ENCODE data around the gene CACNG8.
A peak's percentile ranks its signal among the peaks of the same experiment; 100 is the strongest.
"Not testable (repeated sequence)": the region's sequence is repeated elsewhere in the genome, so short reads cannot be mapped to it uniquely, and the experiment has no call there.

CACNG8 gene

DNA sequence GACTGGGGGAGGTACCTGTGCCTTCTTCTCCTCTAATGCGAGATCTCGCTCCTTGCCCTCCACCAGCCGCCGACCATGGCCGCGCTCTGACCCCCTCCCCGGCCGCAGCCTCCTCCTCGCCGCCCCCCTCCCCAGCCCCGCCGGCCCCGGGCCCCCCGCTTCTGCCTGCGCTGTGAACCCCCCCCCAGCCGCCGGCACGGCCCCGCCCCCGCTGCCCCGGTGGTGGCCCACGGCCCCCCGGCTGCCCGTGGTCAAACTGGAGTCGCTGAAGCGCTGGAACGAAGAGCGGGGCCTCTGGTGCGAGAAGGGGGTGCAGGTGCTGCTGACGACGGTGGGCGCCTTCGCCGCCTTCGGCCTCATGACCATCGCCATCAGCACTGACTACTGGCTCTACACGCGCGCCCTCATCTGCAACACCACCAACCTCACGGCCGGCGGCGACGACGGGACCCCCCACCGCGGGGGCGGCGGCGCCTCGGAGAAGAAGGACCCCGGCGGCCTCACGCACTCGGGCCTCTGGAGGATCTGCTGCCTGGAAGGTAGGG is at the start of gene CACNG8:
Gene CACNG8 (plus strand): TSS at position 51 of the 545 bp plus-strand sequence.
- DNase-seq = no peak

DNA sequence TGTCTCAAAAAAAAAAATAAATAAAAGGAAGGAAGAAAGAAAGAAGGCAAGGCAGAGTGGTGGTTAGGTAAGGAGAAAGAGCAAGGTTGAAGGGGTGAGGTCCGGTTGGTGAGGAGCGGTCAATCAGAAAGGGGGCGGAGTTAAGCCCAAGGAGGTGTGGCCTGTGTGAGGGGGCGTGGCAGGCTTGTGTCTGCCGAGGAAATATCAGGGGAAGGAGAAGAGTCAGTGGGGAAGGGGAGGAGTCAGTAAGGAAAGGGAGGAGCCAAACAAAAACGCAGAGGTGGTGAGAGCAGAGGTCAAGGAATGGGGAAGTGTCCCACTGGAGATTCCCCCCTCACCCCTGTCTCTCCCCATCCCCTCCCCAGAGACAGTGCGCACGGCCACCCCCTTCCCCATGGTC is 47.7 kb upstream of the CACNG8 start:
- peak; percentile 22 for DNase-seq

DNA sequence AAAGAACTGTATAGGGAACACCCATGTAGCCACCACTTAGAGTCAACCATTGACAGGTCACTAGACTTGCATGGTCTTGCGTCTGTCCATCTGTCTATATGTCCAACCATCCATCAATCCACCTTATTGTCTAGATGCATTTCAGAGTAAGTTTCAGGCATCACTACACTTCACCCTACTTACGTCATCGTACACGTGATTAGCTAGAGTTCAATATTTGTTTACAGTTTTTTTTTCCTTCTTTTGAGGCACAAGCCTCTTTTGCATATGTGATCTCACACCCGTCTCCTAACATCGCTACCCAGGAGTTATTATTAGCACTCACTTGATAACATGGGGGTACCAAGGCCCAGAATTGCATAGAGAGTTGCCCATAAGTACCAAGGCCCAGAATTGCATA is 46.7 kb upstream of the CACNG8 start:
- no peak for DNase-seq

DNA sequence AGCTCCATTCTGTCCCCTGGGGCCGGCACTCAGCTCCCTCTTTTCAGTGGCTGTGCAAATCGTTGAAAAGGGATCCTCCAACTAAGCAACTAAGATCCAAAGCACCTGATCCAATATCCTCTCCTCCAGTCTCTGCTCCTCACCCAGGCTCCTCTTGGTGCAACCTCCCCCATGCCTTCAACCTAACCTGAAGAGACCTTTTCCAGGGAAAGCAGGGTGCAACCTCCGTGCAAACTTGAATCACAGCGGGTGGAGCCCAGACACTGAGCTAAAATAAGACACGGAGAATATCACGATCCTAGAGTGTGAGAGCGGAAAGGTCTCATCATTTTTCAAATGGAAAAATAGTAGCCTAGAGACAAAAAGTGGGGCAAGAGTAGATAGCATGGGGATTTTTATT is 45.4 kb upstream of the CACNG8 start:
- no peak for DNase-seq

DNA sequence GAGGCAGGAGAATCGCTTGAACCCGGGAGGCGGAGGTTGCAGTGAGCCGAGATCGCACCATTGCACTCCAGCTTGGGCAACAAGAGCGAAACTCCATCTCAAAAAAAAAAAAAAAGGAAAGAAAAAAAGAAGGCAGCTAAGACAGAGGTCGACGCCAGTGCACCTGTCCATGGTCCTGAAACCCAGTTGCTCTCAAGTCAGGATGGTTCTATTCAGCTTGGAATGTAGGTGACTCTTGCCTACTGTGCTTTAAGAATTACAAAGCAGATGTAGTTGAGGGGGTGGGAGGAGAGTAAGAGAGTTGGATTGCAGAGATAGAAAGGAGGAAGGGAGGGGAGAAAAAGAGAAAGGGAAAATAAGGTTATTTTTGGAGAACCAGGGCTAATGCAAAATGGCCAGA is 35.0 kb upstream of the CACNG8 start:
- peak; percentile 27 for DNase-seq

DNA sequence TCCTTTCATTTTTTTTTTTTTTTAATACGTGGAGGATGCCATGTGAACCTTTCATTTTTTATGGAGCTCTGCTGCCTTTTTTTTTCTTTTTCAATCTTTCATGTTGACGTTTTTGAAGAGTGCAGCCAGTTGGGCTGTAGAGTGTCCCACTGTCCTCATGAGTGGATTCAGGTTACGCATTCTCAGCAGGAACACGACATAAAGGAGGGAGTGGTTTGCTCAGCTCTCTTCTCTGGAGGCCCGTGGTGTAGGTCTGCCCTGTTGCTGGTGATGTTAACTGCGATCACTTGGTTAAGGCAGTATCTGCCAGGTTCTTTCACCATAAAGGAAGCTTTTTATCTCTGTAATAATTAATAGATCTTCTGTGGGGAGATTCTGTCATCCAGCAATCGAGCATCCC is 26.7 kb upstream of the CACNG8 start:
- DNase-seq = no peak

DNA sequence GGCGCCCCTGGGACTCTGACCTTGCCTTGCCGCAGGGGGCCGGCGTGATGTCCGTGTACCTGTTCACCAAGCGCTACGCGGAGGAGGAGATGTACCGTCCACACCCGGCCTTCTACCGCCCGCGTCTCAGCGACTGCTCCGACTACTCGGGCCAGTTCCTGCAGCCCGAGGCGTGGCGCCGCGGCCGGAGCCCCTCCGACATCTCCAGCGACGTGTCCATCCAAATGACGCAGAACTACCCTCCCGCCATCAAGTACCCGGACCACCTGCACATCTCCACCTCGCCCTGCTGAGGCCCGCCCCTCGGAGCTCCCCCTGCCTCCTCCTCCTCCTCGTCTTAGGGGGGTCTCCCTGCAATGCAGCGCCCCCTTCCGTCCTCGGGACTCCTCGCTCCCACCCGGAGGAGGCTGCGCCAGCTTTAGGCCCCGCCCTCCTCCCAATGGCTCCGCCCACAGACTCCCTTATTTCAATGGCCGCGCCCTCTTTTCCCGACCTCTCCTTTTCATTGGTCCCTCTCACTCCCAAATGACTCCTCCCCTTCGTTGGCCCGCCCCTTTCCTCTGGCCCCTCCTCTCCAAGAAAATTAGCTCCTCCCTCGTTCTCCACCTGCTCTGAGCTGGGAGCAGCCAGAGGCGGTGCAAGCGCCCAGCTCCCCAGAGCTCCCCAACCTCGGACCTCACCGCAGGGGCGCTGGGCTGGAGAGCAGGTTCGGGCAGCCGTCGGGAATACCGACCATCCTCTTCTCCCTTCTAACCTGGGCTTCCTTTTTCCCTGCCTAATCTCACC is 20.5 kb upstream of the CACNG8 start:
- peak; percentile 11 for DNase-seq

DNA sequence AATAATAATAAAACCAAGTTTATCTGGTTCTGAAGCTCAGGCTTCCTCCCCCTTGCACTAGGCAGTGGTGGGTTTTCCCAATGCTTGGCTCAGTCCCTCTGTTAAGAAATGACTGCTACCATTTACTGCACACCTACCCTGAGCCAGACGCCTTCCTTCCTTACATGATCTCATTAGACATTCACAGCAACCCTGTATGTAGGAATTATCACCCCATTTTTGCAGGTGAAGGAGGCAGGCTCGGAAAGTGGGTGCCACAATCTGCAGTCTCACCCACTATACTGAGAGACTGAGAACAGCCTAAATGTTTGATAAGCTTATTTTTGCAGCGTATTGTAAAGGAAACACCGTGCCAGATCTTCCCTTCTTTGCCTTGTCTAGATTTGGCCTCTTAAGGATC is 18.3 kb upstream of the CACNG8 start:
- DNase-seq = no peak

DNA sequence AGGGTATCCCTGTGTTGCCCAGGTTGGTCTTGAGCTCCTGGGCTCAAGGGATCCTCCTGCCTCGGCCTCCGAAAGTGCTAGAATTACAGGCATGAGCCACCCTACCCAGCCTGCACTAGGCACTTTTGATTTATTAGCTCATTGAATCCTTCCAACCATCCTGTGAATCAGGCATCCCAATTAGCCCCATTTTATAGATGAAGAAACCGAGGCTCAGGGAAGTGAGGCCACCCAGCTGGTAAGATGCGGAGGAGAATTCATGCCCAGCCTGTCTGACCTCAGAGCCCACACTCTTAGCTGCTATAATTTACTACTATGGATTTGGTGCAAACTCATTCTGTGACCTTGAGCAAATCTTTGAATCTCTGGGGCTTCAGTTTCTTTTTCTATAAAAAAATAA is 17.8 kb upstream of the CACNG8 start:
- no peak for DNase-seq

DNA sequence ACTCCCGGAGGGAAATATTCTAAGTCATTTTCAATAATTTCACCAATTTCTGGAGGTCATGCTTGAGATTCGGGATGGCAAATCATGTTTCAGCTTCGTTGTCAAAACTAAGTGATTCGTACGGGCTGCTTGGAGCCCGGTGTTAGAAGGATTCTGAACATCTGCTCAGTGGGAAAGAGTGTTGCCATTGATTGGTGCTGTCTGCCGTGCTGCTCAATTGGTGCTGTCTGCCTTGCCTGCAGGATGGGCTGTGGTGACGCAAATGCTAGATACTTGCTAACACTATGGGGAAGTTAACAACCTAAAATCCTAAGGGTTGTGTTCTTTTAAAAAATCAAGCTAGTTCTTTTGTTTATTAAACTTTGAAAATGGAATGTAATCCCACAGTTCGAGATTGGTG is 17.3 kb upstream of the CACNG8 start:
- DNase-seq = peak; percentile 30

DNA sequence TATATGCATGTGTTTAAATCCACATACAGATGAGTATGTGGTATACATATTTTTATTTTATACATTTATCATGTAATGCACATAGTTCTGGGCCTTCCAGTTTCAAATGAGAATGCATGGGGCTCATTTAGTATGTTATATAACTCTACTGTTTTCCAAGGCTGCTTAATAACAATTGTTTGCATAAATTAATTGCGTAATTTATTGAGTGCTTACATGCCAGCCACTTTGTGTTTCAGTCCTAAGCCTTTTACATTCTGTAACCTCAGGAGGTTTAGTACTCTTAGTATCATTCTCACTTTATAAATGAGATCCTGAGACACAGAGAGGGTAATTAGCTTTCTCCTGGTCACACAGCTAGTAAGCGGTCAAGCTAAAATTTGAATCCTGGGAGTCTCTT is 16.7 kb upstream of the CACNG8 start:
- no peak for DNase-seq

DNA sequence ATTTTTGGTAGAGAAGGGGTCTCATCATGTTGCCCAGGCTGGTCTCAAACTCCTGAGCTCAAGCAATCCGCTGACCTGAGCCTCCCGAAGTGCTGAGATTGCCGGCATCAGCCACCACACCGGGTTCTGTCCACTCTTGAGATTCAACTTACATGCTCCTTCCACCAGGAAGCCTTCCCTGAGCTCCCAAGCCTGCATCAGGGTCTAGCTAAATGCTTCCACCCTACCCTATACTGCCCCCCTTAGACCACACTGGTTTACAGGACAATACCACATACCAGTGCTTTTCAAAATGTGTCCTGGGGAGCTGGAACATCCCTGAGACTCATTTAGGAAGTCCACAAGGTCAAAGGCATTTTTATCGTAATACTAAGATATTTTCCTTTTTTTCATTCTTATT is 15.1 kb upstream of the CACNG8 start:
- peak; percentile 8 for DNase-seq

DNA sequence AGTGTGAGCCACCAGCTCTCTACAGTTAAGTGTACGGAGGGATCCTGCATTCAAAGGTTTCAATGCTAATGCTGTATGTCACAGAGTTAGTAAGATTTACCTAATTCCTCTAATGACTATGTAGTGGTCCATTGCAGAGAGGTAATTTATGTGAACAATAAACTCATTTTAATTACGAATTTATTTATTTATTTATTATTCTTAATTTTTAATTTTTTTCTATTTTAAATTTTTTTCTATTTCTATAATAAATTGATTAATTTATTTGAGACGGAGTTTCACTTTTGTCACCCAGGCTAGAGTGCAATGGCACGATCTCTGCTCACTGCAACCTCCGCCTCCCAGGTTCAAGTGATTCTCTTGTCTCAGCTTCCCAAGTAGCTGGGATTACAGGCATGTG is 14.1 kb upstream of the CACNG8 start:
- DNase-seq = not testable (repeated sequence)

DNA sequence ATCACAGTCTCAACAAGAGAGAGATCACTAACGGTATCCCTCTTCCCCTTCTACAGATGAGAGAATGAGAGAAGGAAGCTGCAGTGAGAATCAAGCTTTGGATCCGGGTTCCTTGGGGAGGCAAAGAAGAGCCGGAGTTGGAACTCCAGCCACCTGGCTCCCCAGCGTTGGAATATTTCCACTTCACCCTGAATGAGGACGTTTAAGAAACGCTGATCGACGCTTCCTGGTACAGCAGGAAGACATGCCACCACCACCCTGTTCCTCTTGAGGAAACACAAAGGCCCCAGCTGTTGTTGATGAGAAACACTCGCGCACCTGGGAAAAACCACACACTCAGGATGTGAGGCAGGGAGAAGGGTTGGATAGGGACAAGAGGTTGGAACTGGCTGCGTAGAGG is 11.3 kb upstream of the CACNG8 start:
- DNase-seq = no peak

DNA sequence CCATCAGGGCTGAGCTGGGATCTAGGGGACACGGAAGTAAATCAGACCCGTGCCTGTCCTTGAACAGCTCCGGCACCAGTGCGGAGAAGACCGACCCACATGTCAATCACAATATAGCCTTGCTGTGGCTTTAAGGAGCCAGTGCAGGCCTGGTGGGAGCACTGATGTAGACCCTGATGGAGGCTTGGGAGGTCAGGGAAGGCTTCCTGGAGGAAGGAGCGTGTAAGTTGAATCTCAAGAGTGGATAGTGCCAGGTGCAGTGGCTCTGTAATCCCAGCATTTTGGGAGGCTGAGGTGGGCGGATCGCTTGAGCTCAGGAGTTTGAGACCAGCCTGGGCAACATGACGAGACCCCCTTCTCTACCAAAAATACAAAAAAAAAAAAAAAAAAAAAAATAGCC is 10.8 kb upstream of the CACNG8 start:
- no peak for DNase-seq

DNA sequence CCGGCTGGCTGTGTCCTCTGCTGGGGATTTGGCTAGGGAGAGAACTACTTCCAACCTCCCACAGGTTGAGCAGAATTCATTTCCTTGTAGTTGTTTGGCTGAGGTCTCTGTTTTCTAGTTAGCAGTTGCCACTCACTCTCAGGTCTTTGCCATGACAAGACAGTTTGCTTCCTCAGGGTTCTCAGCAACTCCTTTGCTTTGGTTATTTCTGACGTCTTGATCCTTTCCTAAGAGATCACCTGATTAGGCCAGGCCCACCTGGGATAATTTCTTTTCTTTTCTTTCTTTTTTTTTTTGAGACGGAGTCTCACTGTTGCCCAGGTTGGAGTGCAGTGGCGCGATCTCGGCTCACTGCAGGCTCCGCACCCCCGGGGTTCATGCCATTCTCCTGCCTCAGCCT is 9.4 kb upstream of the CACNG8 start:
- no peak for DNase-seq

DNA sequence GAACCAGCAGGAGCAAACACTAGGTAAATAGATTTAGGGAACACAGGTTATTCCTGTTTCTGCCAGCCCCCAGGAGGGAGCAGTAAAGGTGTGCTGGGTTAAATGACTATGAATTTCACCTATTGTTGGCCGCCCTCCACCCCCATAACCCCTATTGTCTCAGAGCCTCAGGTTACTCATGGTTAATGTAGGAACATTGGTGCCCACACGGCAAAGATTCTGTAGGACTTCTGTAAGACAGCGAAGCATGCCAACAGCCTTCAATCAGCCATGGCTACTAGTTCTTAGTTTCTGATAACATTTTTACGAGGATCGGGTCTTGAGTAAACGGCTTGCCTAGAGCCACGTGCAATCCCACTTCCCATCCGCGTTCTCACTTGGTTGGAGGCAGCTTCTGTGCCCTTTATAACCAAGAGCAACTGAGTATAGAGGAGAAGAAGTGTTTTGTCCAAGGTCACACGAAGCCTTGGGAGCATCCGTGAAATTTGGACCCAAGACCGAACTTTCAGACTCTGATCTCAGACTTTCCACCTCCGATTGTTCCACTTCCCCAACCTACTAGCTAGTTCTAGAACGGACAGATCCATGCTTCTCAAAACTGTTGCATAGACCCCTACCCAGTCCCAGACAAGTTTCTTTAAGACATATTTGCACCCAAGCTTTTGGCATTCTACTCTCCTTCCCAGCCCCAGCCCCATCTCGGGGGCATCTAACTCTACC is 5.1 kb upstream of the CACNG8 start:
- DNase-seq = no peak

DNA sequence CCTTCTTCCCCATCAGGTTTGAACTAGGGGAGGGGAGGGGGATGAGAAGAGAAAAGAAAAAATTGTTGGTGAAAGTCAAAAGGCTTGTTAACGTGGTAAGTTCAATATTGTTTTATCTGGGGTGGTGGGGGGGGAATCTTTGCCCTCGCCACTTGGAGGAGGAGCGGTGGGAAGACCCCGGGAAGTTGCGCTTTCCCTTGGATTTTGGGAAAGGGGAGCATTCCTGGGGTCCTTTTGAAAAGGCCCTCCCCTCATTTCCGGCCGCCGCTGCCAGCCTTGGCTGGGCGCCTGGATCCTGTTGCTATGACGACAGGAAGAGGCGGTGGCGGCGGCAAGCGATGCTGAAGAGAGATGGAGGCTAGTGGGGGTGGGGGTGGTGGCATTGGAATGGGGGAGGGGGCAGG is 4.6 kb upstream of the CACNG8 start:
- no peak for DNase-seq

DNA sequence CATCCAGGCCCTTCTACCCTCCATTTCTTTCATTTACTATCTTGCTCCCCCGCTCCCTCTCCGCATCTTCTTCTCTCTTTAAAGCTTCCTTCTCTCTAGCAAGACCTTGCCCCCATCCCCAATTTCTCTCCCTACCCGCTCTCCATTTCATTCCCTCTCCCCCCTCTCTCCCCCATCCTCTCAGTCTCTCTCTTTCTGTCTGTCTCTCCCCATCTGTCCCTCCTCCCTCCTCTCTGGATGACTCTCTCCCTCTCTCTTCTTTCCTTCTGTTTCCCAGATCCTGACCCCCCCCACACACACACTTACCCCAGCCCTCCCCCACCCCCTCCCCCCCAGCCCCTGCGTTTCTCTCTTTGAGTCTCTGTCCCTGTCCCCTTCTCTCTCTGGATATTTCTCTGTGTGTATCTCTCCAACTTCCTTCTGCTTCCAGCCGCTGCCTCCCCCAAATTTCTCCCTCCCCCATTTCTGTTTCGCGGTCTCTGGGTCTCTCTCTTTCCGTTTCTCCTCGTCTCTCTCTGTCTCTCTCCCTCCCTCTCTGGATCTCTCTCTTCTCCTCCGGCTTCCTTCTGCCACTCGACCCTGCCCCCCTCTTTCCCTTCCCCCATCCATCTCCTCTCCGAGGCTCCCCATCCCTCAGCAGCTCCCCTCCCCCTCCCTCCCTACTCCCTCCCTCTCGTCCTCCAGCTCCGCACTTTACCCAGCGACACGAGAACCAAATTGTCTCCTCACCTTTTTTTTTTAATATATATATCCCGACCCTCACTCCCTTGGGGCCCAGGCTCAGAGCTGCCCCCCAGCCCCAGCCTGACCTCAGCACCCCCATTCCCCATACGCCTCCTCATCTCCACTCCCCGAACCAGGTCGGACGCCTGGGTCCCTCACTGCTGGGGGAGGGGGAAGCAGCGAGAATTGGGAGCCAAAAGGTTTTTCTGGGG is 3.6 kb upstream of the CACNG8 start:
- no peak for DNase-seq

DNA sequence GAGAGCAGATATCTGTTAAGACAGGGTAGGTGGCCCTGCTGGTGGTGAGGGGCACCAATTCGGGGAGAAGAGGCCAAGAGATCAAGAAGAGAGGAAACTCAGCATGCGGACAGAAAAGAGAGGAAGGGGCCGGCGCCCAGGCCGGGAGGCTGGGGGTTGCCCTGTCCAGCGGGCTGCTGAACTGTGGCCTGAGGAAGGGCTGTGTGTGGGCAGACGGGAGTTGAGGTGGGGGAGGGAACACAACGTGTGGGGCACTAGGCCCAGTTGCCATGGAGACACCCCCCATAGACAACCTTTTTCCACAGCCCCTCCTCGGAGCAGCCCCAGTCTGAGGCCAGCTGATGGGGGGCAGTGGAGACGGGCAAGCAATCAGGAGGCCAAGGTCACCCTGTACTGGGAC is 2.5 kb upstream of the CACNG8 start:
- no peak for DNase-seq

DNA sequence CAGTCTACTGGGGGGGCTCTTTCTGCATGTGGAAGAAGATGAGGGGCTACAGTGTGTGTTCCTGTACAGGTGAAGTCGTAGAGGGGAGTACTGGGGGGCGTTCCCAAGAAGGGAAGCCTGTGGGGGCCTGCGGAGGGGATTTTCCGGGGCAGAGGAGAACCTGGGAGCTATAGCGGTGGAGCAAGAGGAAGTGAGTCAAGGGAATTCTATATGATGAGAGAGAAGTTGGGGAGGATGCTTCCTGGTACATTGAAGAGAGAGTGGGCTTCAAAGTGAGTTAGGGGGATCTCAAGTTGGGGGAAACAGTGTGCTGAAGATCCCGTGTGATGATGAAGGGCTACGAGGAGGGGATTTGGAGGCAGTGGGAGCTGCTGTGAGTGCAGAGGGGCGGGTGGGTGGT is 1.9 kb upstream of the CACNG8 start:
- no peak for DNase-seq

DNA sequence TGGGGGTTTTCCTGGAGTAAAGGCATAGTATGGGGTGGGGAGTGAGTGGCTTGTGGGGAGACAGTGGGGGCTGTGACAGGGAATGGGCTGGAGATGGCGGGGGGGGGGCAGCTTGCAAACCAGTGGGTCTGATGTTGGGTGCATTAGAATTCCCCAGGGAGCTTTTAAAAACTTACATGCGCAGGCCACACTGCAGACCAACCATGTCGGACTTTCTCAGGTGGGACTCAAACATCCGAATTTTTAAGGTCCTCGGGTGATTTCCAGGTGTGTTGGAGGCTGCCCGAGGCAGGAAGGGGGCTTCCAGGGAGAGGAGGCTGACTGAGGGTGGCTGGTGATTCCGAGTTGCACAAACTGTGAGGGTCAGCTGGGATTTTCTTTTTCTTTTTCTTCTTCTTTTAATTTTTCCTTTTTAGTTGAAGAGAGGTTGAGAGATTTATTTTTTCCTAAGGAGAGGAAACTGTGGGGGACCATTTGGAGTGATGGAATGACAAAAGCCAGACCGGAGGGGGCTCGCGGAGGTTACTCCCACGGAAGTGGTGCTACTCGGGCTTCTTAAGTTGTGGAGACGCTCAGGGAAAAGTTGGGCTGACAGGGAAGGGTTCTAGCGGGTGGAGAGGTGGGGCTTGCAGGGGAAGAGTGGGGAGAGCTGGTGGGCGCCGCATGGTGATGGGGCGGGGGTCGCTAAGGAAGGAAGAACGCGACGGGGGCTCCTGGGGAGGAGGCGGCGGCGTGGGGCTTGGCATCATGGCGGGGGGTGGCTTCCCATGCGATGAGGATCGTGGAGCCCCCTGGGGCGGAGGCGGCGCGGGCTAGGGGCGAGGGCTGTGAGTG is 997 bp upstream of the CACNG8 start:
- no peak for DNase-seq
